Mucosa of descending colon (tissue), 3 donors: ENCODE data around the gene PRKAG1. TPM values are rescaled to one million over a fixed set of nuclear protein-coding genes. Genes with fewer than 3 reads are reported as not detected.

Experiments
- ATAC-seq: fragments of 200-7000 bp; cut with Tn5 transposase; one replicate; pipeline ENCODE4 v1.9.1; 2020; ENCODE audit warnings: mild to moderate bottlenecking, moderate library complexity
- DNase-seq, 3 donors: peaks; one replicate each; pipeline ENCODE4 v3.0.0-alpha.2; 2020
- H3K36me3 ChIP-seq: fragments of 200-600 bp; one replicate; pipeline ENCODE4 v1.8.0; 2021; ENCODE audit warnings: low read depth, mild to moderate bottlenecking
- H3K4me1 ChIP-seq: fragments of 200-600 bp; one replicate; pipeline ENCODE4 v1.8.0; 2021; ENCODE audit warnings: low read depth, mild to moderate bottlenecking
- H3K4me3 ChIP-seq: fragments of 200-600 bp; one replicate; pipeline ENCODE4 v1.8.0; 2021; ENCODE audit warnings: mild to moderate bottlenecking
- H3K9me3 ChIP-seq: fragments of 200-600 bp; one replicate; pipeline ENCODE4 v1.8.0; 2021; ENCODE audit warnings: mild to moderate bottlenecking
- CTCF ChIP-seq: fragments of 200-600 bp; IDR thresholded peaks from one replicate; pipeline ENCODE4 v1.8.0; 2022; ENCODE audit warnings: antibody characterized with exemption, mild to moderate bottlenecking
- intact Hi-C, 2 donors: fragments of 100-400 bp; cut with DNase I in 1 of 2; cut with micrococcal nuclease in 1 of 2; formaldehyde crosslinking; loops; one replicate each; pipeline versions ENCODE4 v1.11.0 to v1.11.1; 2022; cut with DNase I, micrococcal nuclease
- total RNA-seq, 3 donors: library from RNA; stranded (reverse); fragmentation: NEBNext Ultra II Directional in 2 of 3; extraction: Animal tissue kit (Norgen Biotek cat#: 25700) in 2 of 3; gene quantifications; one replicate each; pipeline versions ENCODE4 v1.2.1 to v1.2.4, GENCODE V29; 2021 to 2023
- donor health status: DM: no; HTN: no; CAD: no; lungs with moderate emphysema.
- donor health status: DM: no; HTN: no; CAD: no.
- donor health status: DM: no; HTN: yes; CAD: no.

Gene PRKAG1
- total RNA-seq, 3 donors from 2014 or later: 51.5 to 60.1 (median 52.2) TPM

GRCh38 chr12:49019120-49019430 is 499 bp upstream of the PRKAG1 start:
- peaks cover 7% of the 10 kb centered on the region for H3K4me1 ChIP-seq
- TF ChIP-seq CTCF: no peak
- intact Hi-C loops: no loop called here
- no peaks in the 10 kb centered on the region for H3K36me3 ChIP-seq
- DNase-seq (no peak), ATAC-seq (peak; percentile 17)
- peak overlapping the region; percentile 58 for H3K4me3 ChIP-seq
- no peaks in the 10 kb centered on the region for H3K9me3 ChIP-seq

GRCh38 chr12:49017891-49018260 is 700 bp downstream of the PRKAG1 start:
- DNase-seq: no peak

GRCh38 chr12:49015196-49015595 is 3.4 kb downstream of the PRKAG1 start:
- intact Hi-C loops: no loop called here
- ATAC-seq: no peak

More at GRCh38 chr12:49017891-49018260, 700 bp downstream of the PRKAG1 start:
- Histone ChIP-seq H3K4me3 (peak overlapping the region; percentile 58), H3K9me3 (no peaks in the 10 kb centered on the region), H3K4me1 (peaks cover 7% of the 10 kb centered on the region), H3K36me3 (no peaks in the 10 kb centered on the region)
- ATAC-seq: peak; percentile 1
- no peak for TF ChIP-seq CTCF
- intact Hi-C loops: no loop called here

GRCh38 chr12:49014547-49014946 is 4.0 kb downstream of the PRKAG1 start:
- Histone ChIP-seq H3K9me3 (no peaks in the 10 kb centered on the region), H3K36me3 (no peaks in the 10 kb centered on the region), H3K4me3 (no peak overlapping the region), H3K4me1 (peaks cover 7% of the 10 kb centered on the region)
- intact Hi-C loops: no loop called here
- ATAC-seq: no peak
- DNase-seq: no peak
- TF ChIP-seq CTCF: no peak

More at GRCh38 chr12:49015196-49015595, 3.4 kb downstream of the PRKAG1 start:
- Histone ChIP-seq H3K36me3 (no peaks in the 10 kb centered on the region), H3K4me3 (no peak overlapping the region), H3K4me1 (peaks cover 7% of the 10 kb centered on the region), H3K9me3 (no peaks in the 10 kb centered on the region)
- TF ChIP-seq CTCF: no peak
- no peak for DNase-seq

- Histone ChIP-seq H3K9me3 (no peaks in the 10 kb centered on the region), H3K36me3 (no peaks in the 10 kb centered on the region), H3K4me1 (peaks cover 7% of the 10 kb centered on the region), H3K4me3 (no peak overlapping the region)
- DNase-seq (no peak), ATAC-seq (no peak)
- TF ChIP-seq CTCF: no peak
- intact Hi-C loops: no loop called here
Observed at GRCh38 chr12:49013428-49013827, 5.1 kb downstream of the PRKAG1 start.

GRCh38 chr12:49012739-49013138 is 5.8 kb downstream of the PRKAG1 start:
- no peak overlapping the region for H3K4me3 ChIP-seq
- DNase-seq: no peak
- H3K9me3 ChIP-seq: no peaks in the 10 kb centered on the region
- no peaks in the 10 kb centered on the region for H3K36me3 ChIP-seq
- peaks cover 5% of the 10 kb centered on the region for H3K4me1 ChIP-seq
- no peak for TF ChIP-seq CTCF
- intact Hi-C loops: no loop called here
- ATAC-seq: no peak
